Smooth muscle cell (in vitro differentiated cells): ENCODE data around the gene TSSC4. TPM values are rescaled to one million over a fixed set of nuclear protein-coding genes. Genes with fewer than 3 reads are reported as not detected.

Experiments used
- DNase-seq: peaks from one replicate; lab custom pipeline; 2025; ENCODE audit not compliant: unreplicated experiment; lab: John Stamatoyannopoulos, UW
- H2AFZ ChIP-seq: fragments of 200-600 bp; sonication (generic); 2 replicates; pipeline ENCODE4 v1.6.0; 2016; ENCODE audit warnings: antibody characterized with exemption, low read depth, mild to moderate bottlenecking
- H3F3A ChIP-seq: fragments of 200-600 bp; sonication (generic); 2 replicates; pipeline ENCODE4 v1.6.0; 2017; ENCODE audit warnings: antibody characterized with exemption, low read depth
- H3K27ac ChIP-seq: fragments of 200-600 bp; sonication (generic); 2 replicates; pipeline ENCODE4 v1.5.1; 2016; ENCODE audit warnings: low read depth, mild to moderate bottlenecking
- H3K27me3 ChIP-seq: fragments of 200-600 bp; sonication (generic); 2 replicates; pipeline ENCODE4 v1.6.1; 2016; ENCODE audit warnings: low read depth, mild to moderate bottlenecking
- H3K36me3 ChIP-seq: fragments of 200-600 bp; sonication (generic); 2 replicates; pipeline ENCODE4 v1.5.1; 2016; ENCODE audit warnings: low read depth
- H3K4me1 ChIP-seq: fragments of 200-600 bp; sonication (generic); 2 replicates; pipeline ENCODE4 v1.5.1; 2016; ENCODE audit warnings: low read depth
- H3K4me2 ChIP-seq: fragments of 200-600 bp; sonication (generic); 2 replicates; pipeline ENCODE4 v1.6.0; 2016; ENCODE audit warnings: mild to moderate bottlenecking
- H3K4me3 ChIP-seq: fragments of 200-600 bp; sonication (generic); 2 replicates; pipeline ENCODE4 v1.5.1; 2016; ENCODE audit warnings: mild to moderate bottlenecking
- H3K79me2 ChIP-seq: fragments of 200-600 bp; sonication (generic); 2 replicates; pipeline ENCODE4 v1.6.0; 2016; ENCODE audit warnings: low read depth, mild to moderate bottlenecking
- H3K9ac ChIP-seq: fragments of 200-600 bp; sonication (generic); 2 replicates; pipeline ENCODE4 v1.6.0; 2016; ENCODE audit warnings: low read depth
- H3K9me3 ChIP-seq: fragments of 200-600 bp; sonication (generic); replicated peaks from 2 replicates; pipeline ENCODE4 v1.5.1; 2016; ENCODE audit warnings: low read depth
- H4K20me1 ChIP-seq: fragments of 200-600 bp; sonication (generic); 2 replicates; pipeline ENCODE4 v1.6.0; 2016; ENCODE audit warnings: low read depth
- CTCF ChIP-seq: fragments of 200-600 bp; sonication (generic); IDR thresholded peaks from 2 replicates; pipeline ENCODE4 v1.5.1; 2017; ENCODE audit warnings: borderline replicate concordance, mild to moderate bottlenecking, antibody characterized with exemption; ENCODE audit not compliant: insufficient read depth, poor library complexity, severe bottlenecking
- WGBS: methylation state at CpG from one replicate; pipeline ENCODE4 v1.1.7; 2016; ENCODE audit warnings: low lambda C conversion rate; 5-methylcytosine and 5-hydroxymethylcytosine counted together
- polyA plus RNA-seq: library from polyadenylated mRNA; unstranded; fragments of >200 nt; fragmentation: Nextera tagmentation; extraction: Ambion mirVana; gene quantifications from 2 replicates; pipeline ENCODE4 v1.2.1, GENCODE V29; 2016
- total RNA-seq: library from RNA; depleted of rRNA; stranded (reverse); fragments of >200 nt; gene quantifications from 2 replicates; pipeline ENCODE4 v1.2.3, GENCODE V29; 2014

The TSSC4 gene
- total and polyA plus RNA-seq, 2 experiments from 2014 or later: 32.5 to 82.3 TPM

- H3K4me1 ChIP-seq: no peaks in the 10 kb centered on the region
- H3K4me2 ChIP-seq: no peak overlapping the region
- H3F3A ChIP-seq: no peaks in the 10 kb centered on the region
- H2AFZ ChIP-seq: no peak overlapping the region
- peaks cover 78% of the 10 kb centered on the region for H3K27me3 ChIP-seq
- H3K27ac ChIP-seq: no peak overlapping the region
- H3K9ac ChIP-seq: no peak overlapping the region
- no peaks in the 10 kb centered on the region for H3K79me2 ChIP-seq
- H3K36me3 ChIP-seq: no peaks in the 10 kb centered on the region
- 90% methylated on average over 15 of the region's 15 CpGs for WGBS
- TF ChIP-seq CTCF: no peak
- no peaks in the 10 kb centered on the region for H4K20me1 ChIP-seq
- H3K4me3 ChIP-seq: no peak overlapping the region
- H3K9me3 ChIP-seq: no peaks in the 10 kb centered on the region
- DNase-seq: no peak
Observed at GRCh38 chr11:2446590-2447252, 46.2 kb downstream of the TSSC4 start.

- Histone ChIP-seq H3K4me3 (no peak overlapping the region), H3K9ac (no peak overlapping the region), H4K20me1 (no peaks in the 10 kb centered on the region), H3K36me3 (no peaks in the 10 kb centered on the region), H3K4me1 (no peaks in the 10 kb centered on the region), H3K4me2 (no peak overlapping the region), H3K27me3 (peaks cover 72% of the 10 kb centered on the region), H2AFZ (no peak overlapping the region), H3K79me2 (no peaks in the 10 kb centered on the region), H3F3A (no peaks in the 10 kb centered on the region), H3K9me3 (no peaks in the 10 kb centered on the region), H3K27ac (no peak overlapping the region)
- 92% methylated on average over 12 of the region's 12 CpGs for WGBS
- no peak for TF ChIP-seq CTCF
- no peak for DNase-seq
Observed at GRCh38 chr11:2447253-2447950, 46.9 kb downstream of the TSSC4 start.

- TF ChIP-seq CTCF: no peak
- Histone ChIP-seq H3K9ac (no peak overlapping the region), H3K4me2 (no peak overlapping the region), H3K9me3 (no peaks in the 10 kb centered on the region), H3K36me3 (no peaks in the 10 kb centered on the region), H3K79me2 (no peaks in the 10 kb centered on the region), H3F3A (no peaks in the 10 kb centered on the region), H3K27me3 (peaks cover 71% of the 10 kb centered on the region), H3K4me3 (no peak overlapping the region), H4K20me1 (no peaks in the 10 kb centered on the region), H2AFZ (no peak overlapping the region), H3K4me1 (no peaks in the 10 kb centered on the region), H3K27ac (no peak overlapping the region)
- 95% methylated on average over 10 of the region's 10 CpGs for WGBS
- no peak for DNase-seq
Observed at GRCh38 chr11:2447951-2448650, 47.6 kb downstream of the TSSC4 start.
